Measurements from ENCODE around the gene TCN2.
"Not testable (repeated sequence)": the region's sequence is repeated elsewhere in the genome, so short reads cannot be mapped to it uniquely, and the experiment has no call there.

TCN2 gene

DNA sequence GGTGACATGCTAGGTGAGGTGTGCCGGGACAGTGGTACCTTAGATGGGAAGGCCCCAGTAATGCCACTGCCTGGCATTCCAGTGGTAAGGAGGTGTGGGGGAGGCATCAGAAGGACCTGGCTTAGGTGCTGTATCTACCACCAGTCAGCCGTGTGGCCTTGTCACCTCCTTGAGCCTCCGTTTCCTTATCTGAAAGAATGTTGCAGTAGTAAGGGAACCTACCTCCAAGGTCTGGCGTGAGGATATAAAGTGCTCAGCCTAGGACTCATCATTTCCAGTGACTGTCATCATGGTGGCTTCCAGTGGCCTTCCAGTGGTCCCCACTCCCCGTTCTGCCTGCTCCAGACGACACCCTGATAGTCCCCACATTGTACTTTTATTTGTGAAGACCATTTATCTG is 67.5 kb downstream of the TCN2 start:
- TF ChIP-seq, protein P1, sequence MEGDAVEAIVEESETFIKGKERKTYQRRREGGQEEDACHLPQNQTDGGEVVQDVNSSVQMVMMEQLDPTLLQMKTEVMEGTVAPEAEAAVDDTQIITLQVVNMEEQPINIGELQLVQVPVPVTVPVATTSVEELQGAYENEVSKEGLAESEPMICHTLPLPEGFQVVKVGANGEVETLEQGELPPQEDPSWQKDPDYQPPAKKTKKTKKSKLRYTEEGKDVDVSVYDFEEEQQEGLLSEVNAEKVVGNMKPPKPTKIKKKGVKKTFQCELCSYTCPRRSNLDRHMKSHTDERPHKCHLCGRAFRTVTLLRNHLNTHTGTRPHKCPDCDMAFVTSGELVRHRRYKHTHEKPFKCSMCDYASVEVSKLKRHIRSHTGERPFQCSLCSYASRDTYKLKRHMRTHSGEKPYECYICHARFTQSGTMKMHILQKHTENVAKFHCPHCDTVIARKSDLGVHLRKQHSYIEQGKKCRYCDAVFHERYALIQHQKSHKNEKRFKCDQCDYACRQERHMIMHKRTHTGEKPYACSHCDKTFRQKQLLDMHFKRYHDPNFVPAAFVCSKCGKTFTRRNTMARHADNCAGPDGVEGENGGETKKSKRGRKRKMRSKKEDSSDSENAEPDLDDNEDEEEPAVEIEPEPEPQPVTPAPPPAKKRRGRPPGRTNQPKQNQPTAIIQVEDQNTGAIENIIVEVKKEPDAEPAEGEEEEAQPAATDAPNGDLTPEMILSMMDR (IDR thresholded peaks at IDR 0.05; ENCODE audit: insufficient read depth, missing control alignments) = no peak
- no peak for DNase-seq (ENCODE audit: insufficient read length, low spot score)
- no peak for FAIRE-seq

DNA sequence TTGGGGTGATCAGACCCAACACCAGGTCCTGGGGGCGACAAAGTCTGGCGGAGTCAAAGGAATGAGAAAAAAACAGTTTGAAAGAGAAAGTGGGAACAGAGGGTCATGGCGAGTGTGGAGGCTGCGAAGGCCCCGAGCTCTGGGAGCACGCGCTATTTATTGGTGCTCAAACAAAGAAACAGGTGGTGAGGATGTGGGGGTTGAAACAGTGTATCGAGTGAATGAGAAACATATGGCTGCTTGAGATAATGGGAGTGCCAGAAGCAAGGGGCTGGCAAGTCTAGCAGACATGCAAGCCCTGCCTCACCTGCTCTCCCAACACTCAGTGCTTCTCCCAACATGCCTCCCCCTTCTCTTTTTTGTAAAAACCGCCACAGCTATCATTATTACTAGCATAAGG is 68.5 kb downstream of the TCN2 start:
- FAIRE-seq = no peak
- no peak for DNase-seq (ENCODE audit: insufficient read length, low spot score)
- TF ChIP-seq, protein P1 (IDR thresholded peaks at IDR 0.05; ENCODE audit: insufficient read depth, missing control alignments) = no peak

GRCh38 chr22:30676565-30676964 is 69.6 kb downstream of the TCN2 start:
- FAIRE-seq; DNase-seq (ENCODE audit: insufficient read length, low spot score): not testable (repeated sequence)
